RWPE2 (cell line): Measurements from ENCODE around the gene COL6A1.
A peak's percentile ranks its signal among the peaks of the same experiment; 100 is the strongest.

Experiments used
- ATAC-seq: fragments of 200-7000 bp; cut with Tn5 transposase; 3 replicates; pipeline ENCODE4 v1.9.1; 2021; ENCODE audit warnings: low read depth
- DNase-seq: peaks from one replicate; pipeline ENCODE4 v3.0.0-alpha.2; 2020; ENCODE audit warnings: low spot score
- H3K27ac ChIP-seq: fragments of 450-650 bp; 2 replicates; pipeline ENCODE4 v1.5.1; 2017; ENCODE audit warnings: mild to moderate bottlenecking; ENCODE audit not compliant: poor library complexity, severe bottlenecking
- H3K27me3 ChIP-seq: fragments of 250-450 bp; sonication (Bioruptor Pico); 2 replicates; pipeline ENCODE4 v1.5.1; 2021; ENCODE audit warnings: mild to moderate bottlenecking, moderate library complexity; ENCODE audit not compliant: insufficient read depth, poor library complexity, severe bottlenecking
- H3K36me3 ChIP-seq: fragments of 250-450 bp; sonication (Bioruptor Pico); 2 replicates; pipeline ENCODE4 v1.5.1; 2020; ENCODE audit warnings: low read depth, mild to moderate bottlenecking, moderate library complexity
- H3K4me1 ChIP-seq: fragments of 250-450 bp; sonication (Bioruptor Pico); 2 replicates; pipeline ENCODE4 v1.5.1; 2021; ENCODE audit warnings: mild to moderate bottlenecking, moderate library complexity; ENCODE audit not compliant: insufficient read depth, poor library complexity, severe bottlenecking
- H3K4me3 ChIP-seq: fragments of 250-450 bp; sonication (Bioruptor Pico); 2 replicates; pipeline ENCODE4 v1.5.1; 2021; ENCODE audit warnings: mild to moderate bottlenecking, moderate library complexity; ENCODE audit not compliant: severe bottlenecking
- H3K9me3 ChIP-seq: fragments of 250-450 bp; sonication (Bioruptor Pico); 2 replicates; pipeline ENCODE4 v1.5.1; 2021; ENCODE audit warnings: mild to moderate bottlenecking, moderate library complexity; ENCODE audit not compliant: severe bottlenecking
- TF ChIP-seq, protein P1 (sequence below): fragments of 450-650 bp; IDR thresholded peaks from one replicate; pipeline ENCODE4 v1.5.1; 2017; ENCODE audit warnings: mild to moderate bottlenecking, moderate library complexity; ENCODE audit not compliant: poor library complexity, severe bottlenecking

The COL6A1 gene

DNA sequence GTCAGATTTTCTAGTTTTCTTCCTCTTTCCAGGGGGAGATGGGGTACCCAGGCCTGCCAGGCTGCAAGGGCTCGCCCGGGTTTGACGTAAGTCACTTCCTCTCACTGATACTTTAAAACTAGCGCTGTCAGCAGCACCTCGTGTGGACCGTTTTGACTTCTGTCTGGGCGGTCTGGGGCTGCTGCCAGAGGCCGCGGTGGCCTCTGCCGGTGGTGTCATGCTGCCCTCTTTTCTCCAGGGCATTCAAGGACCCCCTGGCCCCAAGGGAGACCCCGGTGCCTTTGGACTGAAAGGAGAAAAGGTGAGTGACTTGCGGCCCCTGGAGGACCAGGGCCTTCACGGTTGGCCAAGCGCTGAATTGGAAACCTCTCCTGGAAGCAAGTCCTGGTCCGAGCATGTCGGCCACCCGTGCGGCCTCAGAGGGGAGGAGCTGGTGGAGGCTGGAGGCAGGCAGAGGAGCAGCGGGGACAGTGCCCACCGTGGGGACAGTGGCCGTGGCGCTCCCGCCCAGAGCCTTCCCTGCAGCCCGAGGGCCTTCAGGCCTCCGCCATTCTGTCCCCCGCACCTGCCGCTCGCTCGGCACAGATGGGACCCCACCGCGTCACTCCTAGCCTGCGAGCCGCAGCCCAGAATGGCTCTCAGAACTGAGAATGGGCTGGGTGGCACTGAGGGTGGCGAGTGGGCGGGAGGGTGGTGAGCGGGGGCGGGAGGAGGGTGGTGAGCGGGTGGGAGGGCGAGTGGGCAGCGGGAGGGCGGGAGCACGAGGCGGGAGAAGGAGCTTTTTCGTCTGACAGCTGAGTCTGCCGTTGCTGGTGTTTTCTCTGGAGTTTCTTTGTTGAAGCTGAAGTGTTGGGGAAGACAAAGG, 9.4 kb downstream of the COL6A1 start:
- Histone ChIP-seq H3K27me3 (no peaks in the 10 kb centered on the region), H3K27ac (no peak overlapping the region), H3K4me3 (no peak overlapping the region), H3K4me1 (no peaks in the 10 kb centered on the region), H3K9me3 (no peaks in the 10 kb centered on the region), H3K36me3 (no peaks in the 10 kb centered on the region)
- DNase-seq (peak; percentile 51), ATAC-seq (no peak)
- TF ChIP-seq, protein P1, sequence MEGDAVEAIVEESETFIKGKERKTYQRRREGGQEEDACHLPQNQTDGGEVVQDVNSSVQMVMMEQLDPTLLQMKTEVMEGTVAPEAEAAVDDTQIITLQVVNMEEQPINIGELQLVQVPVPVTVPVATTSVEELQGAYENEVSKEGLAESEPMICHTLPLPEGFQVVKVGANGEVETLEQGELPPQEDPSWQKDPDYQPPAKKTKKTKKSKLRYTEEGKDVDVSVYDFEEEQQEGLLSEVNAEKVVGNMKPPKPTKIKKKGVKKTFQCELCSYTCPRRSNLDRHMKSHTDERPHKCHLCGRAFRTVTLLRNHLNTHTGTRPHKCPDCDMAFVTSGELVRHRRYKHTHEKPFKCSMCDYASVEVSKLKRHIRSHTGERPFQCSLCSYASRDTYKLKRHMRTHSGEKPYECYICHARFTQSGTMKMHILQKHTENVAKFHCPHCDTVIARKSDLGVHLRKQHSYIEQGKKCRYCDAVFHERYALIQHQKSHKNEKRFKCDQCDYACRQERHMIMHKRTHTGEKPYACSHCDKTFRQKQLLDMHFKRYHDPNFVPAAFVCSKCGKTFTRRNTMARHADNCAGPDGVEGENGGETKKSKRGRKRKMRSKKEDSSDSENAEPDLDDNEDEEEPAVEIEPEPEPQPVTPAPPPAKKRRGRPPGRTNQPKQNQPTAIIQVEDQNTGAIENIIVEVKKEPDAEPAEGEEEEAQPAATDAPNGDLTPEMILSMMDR: no peak

DNA sequence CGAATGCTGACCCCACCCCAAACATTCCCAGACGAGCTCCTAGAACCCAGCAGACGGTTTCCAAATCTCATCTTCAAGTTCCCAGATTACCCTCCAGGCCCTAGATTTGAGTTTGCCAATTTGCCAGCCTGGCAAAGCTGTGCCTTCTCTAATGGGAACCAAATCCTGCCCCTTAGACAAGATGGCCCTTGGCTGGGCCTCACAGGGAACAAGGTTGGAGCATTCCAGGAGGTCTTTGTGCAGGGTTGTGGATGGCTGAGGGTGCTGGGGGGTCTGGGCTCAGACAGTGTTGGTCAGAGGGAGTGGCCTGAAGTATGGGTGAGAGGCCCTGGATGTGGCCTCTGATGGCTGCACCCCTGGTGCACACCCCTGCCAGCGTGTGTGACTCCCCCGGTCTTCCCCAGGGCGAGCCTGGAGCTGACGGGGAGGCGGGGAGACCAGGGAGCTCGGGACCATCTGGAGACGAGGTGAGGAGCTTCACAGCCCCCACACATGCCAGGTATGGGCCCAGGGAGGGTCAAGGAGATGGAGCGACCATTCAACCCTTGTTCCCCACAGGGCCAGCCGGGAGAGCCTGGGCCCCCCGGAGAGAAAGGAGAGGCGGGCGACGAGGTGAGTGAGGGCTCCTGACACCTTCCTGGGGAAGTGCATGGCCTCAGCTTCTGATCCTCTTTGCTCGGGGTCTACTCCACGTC, 10.2 kb downstream of the COL6A1 start:
- no peaks in the 10 kb centered on the region for H3K36me3 ChIP-seq
- H3K4me1 ChIP-seq: no peaks in the 10 kb centered on the region

DNA sequence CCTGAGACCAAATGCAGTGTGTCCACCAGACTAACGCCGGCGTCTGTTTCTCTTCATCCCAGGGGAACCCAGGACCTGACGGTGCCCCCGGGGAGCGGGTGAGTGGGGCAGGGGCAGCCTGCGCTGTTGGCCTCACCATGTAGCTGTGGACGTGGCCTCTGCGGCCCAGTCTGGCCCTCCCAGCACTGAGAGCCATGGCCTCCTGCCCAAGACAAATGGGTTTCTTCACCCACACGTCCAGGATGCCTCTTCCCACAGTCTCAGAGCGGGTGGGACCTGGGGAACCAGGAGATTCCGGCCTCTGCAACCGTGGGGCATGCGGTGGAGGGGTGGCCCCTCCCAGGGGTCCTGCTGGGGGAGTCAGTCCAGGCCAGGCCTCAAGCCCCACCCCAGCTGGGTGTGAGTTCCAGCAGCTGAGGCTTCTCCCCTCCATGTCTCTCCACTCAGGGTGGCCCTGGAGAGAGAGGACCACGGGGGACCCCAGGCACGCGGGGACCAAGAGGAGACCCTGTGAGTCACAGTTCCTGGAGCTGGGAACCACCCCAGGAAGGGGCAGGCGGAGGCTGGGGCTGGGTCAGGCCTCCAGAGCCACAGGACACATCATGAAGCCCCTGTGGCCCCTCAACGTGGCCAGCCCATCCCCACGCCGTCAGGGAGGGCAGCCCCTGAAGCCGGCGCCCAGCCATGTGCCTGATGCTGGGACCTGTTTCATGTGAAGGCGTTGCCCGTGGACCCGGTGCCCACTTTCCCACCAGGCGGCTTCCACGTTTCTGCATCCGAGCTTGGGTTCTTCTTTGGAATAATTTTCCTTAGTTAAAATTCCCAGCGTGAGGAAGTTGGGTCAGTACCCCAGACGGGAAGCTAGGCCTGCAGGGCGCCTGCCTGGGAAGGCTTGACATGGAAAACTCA, 11.0 kb downstream of the COL6A1 start:
- H3K9me3 ChIP-seq: no peaks in the 10 kb centered on the region
- no peak for ATAC-seq
- no peaks in the 10 kb centered on the region for H3K36me3 ChIP-seq
- H3K27ac ChIP-seq: no peak overlapping the region
- DNase-seq: no peak
- no peaks in the 10 kb centered on the region for H3K4me1 ChIP-seq
- H3K27me3 ChIP-seq: no peaks in the 10 kb centered on the region
- H3K4me3 ChIP-seq: no peak overlapping the region
- TF ChIP-seq, protein P1: no peak

More for the DNA sequence above, 10.2 kb downstream of the COL6A1 start:
- TF ChIP-seq, protein P1: no peak
- no peak overlapping the region for H3K4me3 ChIP-seq
- H3K27ac ChIP-seq: no peak overlapping the region
- ATAC-seq: no peak
- DNase-seq: peak; percentile 51
- no peaks in the 10 kb centered on the region for H3K27me3 ChIP-seq
- H3K9me3 ChIP-seq: no peaks in the 10 kb centered on the region

DNA sequence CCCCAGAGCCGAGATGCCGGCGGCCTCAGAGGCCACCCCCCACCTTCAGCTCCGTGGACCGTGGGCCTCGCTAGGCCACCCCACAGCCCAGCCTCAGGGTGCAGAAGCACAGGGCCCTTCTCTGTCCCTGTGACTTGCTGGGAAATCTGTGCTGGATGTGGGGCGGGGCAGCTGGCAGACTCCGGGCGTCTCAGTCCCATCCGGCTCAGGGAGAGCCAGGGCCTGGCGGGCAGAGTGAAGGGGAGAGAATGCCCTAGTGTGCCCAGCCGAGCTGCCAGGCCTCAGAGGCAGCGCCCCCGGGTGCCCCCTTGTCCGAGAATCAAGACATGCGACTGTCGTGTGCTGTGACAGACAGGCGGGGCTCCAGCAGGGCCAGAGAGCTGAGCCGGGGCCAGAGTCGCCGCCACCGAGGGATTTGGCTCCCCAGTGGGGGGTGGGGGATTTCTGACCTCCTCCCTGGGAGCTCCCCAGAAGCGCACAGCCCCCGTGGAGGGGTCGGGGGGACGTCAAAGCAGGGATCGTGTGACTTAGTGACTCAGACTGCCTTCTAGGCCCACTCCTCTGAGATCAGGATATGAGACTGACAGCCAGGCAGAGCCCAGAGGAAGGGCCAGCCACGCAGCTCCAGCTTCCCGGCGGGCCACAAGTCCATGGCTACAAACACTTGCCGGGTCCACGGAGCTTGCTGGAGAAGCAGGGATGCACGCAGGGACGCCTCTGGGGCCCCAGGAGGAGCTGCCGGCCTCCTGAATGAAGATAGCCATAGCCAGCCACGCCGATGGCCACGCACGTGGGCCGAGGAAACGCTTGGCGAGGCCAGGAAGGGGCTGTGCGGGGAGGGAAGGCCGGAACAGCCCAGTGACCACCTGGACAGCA, 11.9 kb downstream of the COL6A1 start:
- Histone ChIP-seq H3K27me3 (no peaks in the 10 kb centered on the region), H3K9me3 (no peaks in the 10 kb centered on the region), H3K4me1 (no peaks in the 10 kb centered on the region), H3K36me3 (no peaks in the 10 kb centered on the region), H3K4me3 (no peak overlapping the region), H3K27ac (no peak overlapping the region)
- DNase-seq (peak; percentile 51), ATAC-seq (no peak)
- TF ChIP-seq, protein P1: no peak
